C1 segment of cervical spinal cord (tissue), 14 donors: ENCODE results near the gene REPIN1.

Experiments used
- DNase-seq, 14 donors: peaks; one replicate each; lab custom pipeline; 2025; lab: John Stamatoyannopoulos, UW

The REPIN1 gene

DNA sequence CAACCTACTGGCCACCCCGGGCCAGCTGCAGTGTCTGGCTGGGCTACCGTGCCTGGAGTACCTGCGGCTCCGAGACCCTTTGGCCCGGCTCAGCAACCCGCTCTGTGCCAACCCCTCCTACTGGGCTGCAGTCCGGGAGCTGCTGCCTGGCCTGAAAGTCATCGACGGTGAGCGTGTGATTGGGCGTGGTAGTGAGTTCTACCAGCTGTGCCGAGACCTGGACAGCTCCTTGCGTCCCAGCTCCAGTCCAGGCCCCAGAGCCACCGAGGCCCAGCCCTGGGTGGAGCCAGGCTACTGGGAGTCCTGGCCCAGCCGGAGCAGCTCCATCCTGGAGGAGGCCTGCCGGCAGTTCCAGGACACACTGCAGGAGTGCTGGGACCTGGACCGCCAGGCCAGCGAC, 31.4 kb upstream of the REPIN1 start:
- no peak for DNase-seq

DNA sequence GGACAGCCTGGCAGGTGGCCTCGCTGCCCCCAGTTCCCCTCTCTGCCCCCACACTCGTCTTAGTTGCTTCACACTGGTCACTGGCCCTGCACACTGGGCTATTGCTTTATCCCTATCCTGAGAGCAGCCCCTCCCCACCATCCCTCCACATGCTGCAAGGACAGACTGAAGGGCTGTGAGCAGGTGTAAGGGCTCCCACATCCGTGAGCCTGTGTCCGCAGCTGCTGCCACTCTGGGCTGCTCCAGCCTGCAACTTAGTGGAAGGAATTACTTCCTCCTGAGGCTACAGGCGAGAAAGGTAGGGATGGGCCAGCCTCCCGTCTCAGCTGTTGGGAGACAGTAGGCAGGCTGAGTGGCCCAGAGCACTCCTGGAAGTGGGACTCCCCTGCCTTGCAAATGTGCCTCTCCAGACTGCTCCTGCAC, 31.0 kb upstream of the REPIN1 start:
- no peak for DNase-seq

DNA sequence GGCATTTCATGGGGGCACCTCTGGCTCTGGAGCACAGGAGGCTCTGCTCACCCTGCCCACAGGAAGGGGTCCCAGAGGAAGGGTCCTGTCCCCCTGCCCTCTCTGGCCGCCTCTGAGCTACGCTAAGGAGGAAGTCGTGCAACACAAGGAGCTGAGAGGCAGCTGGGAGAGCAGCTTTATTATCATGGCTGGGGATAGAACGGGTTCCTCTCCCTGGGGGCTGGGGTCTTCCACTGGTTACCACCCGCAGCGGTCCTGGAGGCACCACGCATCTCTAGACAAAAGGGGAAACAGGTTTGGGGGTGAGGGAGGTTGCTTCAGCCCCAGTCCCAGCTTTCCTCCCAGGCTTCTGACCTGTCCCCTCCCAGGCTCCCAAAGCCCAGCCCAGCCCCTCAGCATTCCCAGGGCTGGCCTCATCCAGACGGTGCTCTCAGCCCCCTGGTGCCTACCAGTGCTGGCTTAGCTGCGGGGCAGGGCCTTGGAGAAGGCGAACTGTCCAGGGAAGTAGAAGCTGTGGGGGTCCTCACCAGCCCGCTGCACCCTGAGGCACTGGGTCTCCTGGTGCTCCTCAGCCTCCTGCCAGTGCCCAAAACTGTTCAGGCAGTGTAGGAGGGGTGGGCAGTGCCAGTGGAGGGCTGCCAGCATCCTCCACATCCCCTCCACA, 30.3 kb upstream of the REPIN1 start:
- no peak for DNase-seq

DNA sequence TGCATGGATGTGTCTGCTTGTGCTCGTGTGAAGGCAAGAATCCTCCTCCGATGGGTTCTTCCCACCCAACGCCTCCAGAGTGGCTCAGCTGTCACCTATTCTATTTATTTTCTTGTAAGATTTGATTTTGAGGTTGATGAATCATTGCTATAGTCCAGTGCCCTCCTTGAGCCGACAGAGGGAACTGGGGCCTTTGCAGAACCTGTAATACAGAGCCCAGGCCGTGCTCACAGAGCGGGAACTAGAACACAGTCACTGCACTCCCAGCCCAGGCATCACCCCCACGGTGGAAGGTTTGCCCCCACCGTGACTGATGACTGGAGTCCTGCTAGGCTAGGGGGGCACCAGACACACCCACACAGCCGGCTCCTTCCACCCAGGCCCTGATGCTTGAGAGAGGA, 29.2 kb upstream of the REPIN1 start:
- DNase-seq = no peak

DNA sequence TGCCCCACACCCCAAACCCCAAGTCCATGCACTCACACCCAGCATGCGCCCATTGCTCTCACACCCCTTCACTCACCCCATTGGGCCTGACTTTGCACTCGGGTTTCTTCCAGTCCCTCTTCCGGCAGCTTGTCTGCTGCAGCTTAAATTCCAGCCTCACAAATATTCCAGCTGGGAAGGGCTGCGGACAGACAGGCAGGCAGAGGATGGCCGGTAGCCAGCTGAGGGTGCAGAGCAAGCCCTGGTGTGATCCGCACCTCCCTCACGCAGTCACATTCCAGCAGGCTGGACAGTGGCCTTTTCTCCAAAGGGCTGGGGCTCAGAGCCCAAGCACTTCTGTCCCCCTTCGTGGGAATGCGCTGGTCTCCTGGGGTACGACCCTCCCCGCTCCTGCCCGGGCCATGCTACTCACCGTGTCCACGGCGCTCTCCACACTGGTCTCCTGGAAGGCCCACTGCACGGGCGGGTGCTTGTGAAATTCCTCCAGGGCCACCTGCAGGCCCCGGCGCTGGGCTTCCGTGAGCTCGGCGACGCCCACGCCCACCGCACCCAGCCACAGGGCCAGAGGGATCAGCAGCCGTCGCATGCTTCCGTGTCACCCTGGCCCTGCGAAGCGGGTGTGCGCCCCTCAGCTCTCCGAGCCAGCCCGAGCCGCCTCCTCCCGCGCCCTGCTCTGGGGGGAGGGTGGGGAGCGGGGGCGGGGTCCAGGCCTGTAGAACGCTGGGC, 28.4 kb upstream of the REPIN1 start:
- DNase-seq = no peak

DNA sequence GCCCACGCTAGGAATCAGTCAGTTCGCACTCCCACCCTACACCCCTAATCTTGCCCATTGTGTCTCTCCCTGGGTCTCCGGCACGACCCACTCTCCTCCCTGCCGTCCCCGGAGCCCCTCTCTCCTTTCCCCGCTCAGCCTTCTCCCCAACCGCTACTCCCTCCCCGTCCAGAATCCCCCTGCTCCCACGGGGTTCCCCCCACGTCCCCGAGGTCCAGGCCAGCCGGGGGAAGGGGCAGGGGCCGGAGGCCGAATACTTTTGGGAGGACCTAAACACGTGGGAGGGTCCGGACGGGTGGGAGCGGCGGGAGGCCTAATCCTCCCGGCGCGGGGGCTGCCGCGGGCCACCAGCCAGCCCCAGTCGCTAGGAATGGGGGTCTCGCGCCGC, 27.8 kb upstream of the REPIN1 start:
- no peak for DNase-seq

DNA sequence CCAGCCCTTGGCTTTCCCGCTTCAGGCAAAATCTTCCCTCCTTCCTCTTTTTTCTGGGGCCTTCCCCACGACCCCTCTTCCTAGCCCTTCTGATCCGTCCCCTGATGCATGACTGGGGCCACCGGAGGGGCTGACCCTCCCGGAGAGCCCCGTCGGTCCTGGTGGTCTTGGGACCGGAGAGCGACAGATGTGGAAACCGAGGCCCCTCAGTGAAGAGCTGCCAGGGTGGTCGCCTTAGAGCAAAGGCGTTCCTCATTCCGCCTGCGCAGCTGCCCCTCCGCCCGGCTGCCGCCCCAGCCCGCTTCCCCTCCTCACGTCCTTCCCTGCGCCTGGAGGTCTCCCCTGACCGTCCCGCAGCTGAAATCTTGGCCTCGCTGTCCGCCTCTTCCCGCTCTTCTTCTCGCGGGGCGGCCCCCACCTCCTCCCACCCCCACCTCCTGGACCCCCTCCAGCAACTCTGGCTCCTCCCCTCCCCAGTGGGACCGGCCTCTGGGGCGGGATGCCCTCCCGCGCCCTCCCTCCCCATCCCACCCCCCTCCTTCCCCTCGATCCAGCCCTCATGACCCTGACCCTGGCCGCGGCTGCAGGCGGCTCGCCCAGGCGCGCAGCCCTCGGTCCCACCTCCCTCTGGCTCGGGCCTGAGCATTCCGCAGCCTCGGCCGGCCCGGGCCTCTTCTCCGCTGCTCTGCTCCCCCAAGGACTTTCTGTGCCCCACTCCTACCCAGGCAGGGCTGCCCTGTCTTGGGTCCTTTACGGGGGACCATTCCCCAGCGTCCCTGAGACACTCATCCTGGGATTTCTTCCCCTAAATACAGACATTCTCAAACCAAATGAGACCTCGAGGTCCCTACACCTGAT, 27.1 kb upstream of the REPIN1 start, which contains the start of gene RARRES2:
Gene RARRES2, minus strand, starts transcription at position 367 of the 858 bp plus-strand sequence. CDS start 1,020 bp downstream, outside the sequence.
- peak in 5 of 14 donors; percentile 14 to 59 (median 28) for DNase-seq

DNA sequence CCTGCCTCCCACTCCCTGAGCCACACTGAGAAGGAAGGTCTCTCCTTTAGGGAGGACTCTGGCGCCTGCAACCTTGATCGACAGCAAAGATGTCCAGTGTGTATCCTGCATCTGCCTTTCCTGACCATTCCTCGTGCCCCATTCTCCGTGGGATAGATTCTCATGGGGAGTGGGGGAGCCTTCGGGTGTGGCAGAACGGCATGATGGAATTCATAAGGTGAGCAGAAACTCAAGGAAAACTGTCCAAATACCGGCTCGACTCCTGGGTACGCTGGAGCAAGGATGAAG, 26.6 kb upstream of the REPIN1 start:
- no peak for DNase-seq

DNA sequence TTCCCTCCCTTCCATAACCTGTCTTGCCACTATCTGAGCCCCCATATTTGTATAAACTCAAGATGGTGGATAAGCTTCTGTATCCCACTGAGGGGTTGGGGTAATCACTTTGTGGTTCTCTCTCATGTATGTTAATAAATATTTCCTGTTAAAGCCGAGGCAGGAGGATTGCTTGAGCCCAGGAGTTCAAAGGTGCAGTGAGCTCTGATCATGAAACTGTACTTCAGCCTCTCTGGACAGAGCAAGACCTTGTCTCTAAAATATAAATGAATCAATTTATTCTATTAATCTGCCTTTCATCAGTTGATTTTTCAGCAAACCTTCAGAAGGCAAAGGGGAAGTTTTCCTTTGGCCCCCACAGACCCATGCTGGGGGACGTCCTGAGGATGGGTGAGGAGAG, 25.4 kb upstream of the REPIN1 start:
- no peak for DNase-seq

DNA sequence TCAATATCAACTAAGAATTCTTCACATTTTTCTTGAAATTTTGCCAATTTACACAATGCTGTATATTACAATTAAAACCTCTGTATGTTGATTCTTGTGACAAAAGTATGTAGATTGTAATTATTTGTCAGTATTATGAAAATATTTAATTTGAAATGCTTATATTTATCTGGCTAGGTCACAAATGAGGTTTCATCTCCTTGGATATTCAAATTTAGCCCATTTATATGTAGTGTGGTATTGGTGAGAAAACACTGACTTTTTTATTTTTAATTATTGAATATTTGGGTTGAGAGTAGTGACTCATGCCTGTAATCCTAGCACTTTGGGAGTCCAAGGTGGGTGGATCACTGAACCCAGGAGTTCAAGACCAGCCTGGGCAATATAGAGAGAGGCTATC, 24.3 kb upstream of the REPIN1 start:
- DNase-seq = no peak

DNA sequence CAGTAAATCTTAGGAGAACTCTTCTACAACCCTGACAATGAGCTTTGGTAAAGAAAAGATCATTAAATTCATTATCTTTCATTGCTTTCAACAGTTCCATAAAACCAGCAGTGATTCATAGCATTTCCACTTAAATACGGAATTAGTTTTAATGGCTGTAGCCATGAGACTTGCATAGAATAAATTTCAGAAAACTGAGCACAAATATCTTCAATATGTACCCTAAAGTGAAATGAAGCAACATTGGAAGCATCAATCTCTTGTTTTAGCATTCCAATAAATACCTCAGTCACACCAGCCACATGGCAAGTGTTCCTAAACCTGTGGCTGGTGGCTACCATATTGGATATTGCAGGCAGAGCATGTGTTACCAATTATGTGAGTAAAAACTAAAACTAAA, 23.6 kb upstream of the REPIN1 start:
- no peak for DNase-seq

DNA sequence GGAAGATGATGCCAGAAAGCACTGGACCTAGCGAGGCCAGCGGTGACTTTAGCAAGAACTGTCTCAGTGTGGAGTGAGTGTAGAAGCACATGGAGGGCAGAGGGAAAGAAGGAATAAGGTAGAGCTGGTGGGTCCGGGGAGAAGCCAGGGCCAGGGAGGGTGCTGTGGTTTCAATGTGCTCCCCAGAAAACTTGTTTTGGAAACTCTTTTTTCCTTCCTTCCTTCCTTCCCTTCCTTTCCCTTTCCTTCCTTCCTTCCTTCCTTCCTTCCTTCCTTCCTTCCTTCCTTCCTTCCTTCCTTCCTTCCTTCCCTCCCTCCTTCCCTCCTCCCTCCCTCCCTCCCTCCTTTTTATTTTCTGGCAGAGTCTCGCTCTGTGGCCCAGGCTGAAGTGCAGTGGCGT, 21.7 kb upstream of the REPIN1 start:
- DNase-seq = no peak

DNA sequence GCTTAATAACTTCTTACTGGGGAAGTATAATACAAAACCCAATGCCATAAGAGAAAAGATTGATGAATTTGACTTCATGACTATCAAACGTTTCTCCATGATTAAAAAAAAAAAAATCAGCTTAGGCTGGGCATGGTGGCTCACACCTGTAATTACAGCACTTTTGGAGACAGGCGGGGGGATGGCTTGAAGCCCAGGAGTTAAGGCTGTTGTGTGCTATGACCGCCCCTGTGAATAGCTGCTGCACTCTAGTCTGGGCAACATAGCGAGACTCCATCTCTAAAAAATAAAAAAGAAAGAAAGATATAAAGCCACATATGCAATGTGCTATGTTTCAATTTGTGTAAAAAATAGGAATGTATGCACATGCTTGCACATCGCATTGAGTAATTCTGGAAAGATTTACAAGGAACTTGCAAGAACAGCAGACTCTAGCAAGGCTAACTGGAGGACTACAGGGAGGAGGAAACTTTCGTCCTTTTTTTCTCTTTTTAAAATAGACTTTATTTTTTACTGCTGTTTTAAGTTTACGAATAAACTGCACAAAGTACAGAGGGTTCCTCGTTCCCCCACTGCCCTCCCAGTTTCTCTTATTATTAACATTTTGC, 16.9 kb upstream of the REPIN1 start:
- no peak for DNase-seq

DNA sequence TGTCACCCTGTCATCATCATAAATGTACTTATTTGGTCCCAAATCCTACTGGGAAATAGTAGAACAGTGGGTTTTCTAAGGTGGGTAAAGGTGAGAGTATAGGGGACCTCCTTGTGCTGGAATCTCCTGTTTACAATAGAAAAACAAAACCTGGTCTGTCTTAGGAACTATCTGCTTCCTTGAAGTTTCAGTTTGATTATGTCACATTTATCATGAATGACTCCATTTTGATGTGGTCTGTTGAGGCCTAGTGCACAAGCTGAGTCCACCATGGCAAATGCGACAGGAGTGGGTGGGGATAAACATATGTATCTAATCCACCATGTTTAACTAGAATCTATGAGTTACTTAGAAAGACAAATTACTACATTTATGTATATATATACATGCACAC, 13.0 kb upstream of the REPIN1 start:
- DNase-seq = no peak

DNA sequence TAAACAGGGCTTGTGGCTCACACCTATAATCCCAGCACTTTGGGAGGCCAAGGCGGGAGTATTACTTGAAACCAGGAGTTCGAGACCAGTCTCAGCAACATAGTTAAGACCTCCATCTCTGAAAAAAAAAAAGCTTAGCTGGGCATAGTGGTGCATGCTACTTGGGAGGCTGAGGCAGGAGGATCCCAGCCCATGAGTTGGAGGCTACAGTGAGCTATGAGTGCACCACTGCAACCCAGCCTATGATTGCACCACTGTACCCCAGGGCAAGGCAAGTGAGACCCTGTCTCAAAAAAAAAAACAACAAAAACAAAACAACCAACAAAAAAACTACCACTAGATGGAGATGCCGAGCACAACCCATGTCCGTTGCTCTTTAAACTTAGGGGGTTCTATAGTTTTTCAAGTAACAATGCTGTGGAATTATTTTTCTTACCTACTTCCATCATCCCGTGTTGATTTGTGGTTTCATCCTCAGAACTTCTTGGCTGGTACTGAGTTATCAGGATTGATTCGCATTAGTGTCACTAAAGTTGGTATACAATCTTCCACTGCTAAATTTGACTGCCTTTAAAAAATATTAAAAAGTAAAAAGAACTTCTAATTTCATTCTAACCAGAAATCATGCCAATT, 12.2 kb upstream of the REPIN1 start:
- DNase-seq = no peak

DNA sequence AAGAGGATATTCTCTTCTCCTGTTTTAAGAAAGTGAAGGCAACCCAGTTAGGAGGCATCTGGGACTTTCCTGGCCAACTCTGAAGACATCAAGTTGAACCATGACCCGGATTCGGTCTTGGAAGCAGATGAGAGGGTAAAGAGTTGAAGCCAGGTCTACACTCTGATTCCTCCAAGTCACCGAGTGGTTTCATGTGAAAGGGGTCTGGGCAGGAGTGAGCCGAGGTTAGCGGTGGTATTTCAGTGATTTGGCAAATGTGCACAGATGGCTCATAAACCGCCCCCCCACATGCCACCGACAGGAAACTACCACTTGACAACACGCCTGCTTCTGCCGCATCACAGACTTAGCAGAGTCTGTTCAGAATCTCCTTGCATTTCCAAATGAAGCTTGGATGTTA, 11.4 kb upstream of the REPIN1 start:
- DNase-seq = no peak

DNA sequence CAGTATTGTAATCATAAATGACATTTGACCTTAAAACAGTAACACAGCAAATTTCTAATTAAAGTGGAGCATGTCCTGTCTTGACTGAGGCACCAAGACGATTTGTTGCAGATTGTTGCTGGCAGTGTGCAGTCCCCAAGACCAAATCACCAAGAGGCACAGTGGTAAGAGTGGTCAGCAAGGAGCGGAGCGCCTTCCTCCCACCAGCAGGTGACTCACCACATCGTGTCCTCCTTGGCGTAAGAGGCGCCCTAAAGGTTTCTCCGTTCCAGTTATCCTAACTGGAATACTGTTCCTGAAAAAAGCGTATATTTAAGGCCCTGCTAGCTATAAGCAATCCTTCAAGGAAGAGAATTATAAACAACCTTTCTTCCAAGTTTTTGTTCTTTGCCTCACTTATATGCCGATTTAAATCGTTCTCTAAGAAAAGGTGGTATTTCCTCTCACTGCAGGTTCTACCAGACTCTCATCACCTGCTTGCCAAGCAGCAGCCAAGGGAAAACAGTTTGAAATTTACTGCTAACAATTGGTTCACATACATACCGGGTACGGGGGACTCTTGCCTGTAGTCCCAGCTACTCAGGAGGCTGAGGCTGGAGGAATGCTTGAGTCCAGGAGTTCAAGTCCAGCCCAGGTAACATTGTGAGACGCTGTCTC, 10.7 kb upstream of the REPIN1 start:
- DNase-seq = no peak

DNA sequence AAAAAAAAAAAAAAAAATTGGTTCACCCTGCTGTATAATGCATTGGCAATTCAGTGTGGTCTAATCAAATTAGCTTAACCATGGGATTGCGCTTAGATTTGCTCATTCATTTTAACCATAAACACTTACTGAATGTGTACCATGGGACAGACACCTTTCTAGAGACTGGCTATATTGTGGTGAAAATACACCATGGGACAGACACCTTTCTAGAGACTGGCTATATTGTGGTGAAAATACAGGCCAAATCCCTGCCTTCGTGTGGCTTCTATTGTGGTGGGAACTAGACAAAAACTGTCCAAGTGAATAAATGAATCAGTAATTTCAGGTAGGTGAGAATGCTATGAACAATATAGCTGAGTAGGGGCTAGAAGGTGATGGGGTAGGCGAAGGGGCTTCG, 10.2 kb upstream of the REPIN1 start:
- DNase-seq = no peak

DNA sequence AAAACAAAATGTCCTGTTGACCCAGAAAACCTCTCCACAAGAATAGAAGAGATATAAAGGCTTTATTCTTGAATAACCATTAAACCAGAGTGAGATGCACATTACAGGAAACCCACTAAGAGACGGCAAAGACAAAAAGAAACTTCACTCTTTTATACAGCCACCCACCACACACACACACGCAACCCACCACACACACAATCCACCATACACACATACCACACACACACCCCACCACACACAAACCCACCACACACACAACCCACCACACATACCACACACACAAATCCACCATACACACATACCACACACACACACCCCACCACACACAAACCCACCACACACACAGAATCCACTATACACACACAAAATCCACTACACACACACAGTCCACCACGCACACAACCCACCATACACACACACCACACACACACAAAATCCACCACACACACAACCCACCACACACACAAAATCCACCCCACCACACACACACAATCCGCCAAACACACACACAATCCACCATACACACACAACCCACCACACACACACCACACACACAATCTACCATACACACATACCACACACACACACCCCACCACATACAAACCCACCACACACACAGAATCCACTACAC, 9.5 kb upstream of the REPIN1 start:
- DNase-seq = no peak

DNA sequence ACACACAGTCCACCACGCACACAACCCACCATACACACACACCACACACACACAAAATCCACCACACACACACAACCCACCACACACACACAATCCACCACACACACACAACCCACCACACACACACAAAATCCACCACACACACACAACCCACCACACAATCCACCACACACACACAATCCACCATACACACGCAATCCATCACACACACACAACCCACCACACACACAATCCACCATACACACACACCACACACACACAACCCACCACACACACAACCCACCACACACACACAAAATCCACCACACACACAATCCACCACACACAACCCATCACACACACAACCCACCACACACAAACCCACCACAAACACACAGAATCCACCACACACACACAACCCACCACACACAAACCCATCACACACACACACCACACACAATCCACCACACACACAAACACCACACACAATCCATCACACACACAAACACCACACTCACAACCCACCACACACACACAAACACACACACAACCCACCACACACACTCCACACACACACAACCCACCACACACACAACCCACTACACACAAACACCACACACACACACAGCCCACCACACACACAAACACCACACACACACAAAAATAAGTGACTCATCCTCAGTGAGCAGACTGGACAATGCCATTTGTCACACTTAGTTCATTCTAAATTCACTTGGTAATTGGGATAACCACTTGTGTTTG, 8.8 kb upstream of the REPIN1 start:
- DNase-seq = no peak
